ENCODE data around the gene CRLF3.

Gene CRLF3

DNA sequence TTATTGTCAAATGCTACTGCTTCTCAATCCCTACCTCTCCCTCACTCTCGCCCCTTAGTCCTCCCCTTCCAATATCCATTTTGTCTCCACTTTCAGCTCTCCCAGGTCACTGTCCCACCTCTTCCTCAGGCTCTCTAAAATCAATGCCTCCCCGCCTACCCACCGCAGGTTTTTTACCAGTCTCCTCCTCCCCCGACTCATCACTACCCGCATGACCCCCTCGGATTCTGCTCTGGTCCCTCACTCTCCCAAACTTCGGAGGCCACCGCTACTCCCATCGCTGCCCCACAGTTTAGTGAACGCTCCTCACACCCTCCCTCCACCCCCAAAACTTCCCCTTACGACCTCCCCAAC is 513 bp downstream of the CRLF3 start:
- no peak for TF ChIP-seq GATA3 (IDR thresholded peaks at IDR 0.05; ENCODE audit: low read depth, low read length)

- no peak for TF ChIP-seq GATA2 (IDR thresholded peaks at IDR 0.05; ENCODE audit: low read depth, low read length)
- TF ChIP-seq GATA3 (IDR thresholded peaks at IDR 0.05; ENCODE audit: low read depth, low read length) = no peak
Measured at GRCh38 chr17:30823421-30823820, 1.1 kb downstream of the CRLF3 start.

DNA sequence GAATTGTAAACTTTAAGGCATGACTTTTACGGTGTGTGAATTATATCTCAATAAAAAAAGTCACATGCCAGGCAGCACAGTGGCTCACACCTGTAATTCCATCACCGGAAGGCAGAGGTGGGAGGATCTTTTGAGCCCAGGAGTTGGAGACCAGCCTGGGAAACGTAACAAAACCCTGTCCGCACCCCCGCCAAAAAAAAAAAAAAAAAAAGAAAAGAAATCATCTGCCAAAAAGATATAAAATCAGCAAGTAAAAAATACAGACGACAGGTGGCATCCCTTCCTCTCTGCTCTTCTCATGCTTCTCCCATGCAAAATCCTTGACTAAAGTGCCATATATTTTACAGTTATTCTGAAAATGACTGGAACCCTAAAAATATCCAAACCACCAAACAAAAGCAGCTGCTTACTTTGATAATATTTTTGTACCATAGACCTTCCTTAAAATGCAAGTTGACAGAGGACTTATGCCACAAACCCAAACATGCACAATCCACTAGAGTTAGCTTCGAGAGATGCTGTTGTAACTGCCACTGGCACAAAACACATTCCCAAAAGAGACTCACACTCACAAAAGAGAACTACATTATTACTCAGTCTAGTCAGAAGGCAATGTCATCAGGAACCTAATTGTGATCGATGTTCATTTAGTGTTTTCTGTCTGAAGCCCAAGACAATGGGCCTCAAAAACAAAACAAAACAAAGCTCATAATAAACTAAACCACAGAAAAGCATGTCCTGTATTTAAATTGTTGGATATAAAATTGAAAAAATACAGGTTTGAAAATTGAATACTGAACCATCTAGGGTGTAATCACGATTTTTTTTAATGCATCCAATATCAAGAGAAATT is 2.4 kb downstream of the CRLF3 start:
- no peak for TF ChIP-seq GATA2 (IDR thresholded peaks at IDR 0.05; ENCODE audit: low read depth, low read length)
- TF ChIP-seq GATA3 (IDR thresholded peaks at IDR 0.05; ENCODE audit: low read depth, low read length) = no peak

DNA sequence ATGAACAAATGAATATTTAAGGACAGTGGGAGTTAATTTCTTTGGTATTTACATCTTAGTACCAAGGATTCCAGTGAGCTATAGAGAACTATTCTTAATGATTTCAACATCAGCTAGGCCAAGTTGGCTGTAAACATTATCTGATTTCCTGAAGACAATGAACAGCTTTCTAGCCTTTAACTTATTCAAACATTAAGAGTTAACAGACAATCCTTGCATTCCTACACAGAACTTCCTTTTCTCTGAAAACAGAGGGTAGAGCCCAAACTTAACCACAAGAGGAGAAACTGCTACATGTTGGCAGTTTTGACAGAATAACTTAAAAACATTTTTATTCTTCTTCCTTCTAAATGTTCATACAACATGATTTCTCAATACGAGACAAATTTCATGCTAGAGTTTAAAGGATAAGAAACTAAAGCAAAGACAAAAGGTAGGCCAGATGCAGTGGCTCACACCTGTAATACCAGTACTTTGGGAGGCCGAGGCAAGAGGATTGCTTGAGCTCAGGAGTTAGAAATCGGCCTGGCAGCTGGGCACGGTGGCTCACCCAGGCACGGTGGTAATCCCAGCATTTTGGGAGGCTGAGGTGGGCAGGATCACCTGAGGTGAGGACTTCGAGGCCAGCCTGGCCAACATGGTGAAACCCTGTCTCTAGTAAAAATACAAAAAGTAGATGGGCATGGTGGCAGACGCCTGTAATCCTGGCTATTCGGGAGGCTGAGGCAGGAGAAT is 4.4 kb downstream of the CRLF3 start:
- no peak for TF ChIP-seq GATA2 (IDR thresholded peaks at IDR 0.05; ENCODE audit: low read depth, low read length)

DNA sequence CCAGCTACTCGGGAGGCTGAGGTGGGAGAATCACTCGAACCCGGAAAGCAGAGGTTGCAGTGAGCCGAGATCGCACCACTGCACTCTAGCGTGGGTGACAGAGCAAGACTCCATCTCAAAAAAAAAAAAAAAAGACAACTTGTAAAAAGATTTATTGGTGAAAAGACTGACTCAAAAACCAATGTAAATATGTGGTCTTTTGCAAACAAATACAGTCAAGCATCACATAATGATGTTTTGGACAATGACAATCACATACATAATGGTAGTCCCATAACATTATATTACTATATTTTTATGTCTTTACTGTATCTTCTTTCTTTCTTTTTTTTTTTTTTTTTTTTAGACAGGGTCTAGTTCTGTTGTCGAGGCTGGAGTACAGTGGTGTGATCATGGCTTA is 8.3 kb downstream of the CRLF3 start:
- TF ChIP-seq GATA3 (IDR thresholded peaks at IDR 0.05; ENCODE audit: low read depth, low read length) (no peak), GATA2 (IDR thresholded peaks at IDR 0.05; ENCODE audit: low read depth, low read length) (no peak)

- TF ChIP-seq GATA2 (IDR thresholded peaks at IDR 0.05; ENCODE audit: low read depth, low read length) (no peak), GATA3 (IDR thresholded peaks at IDR 0.05; ENCODE audit: low read depth, low read length) (no peak)
Measured at GRCh38 chr17:30812218-30813177, 12.0 kb downstream of the CRLF3 start.

- no peak for TF ChIP-seq GATA2 (IDR thresholded peaks at IDR 0.05; ENCODE audit: low read depth, low read length)
- no peak for TF ChIP-seq GATA3 (IDR thresholded peaks at IDR 0.05; ENCODE audit: low read depth, low read length)
Measured at GRCh38 chr17:30809867-30810266, 14.6 kb downstream of the CRLF3 start.

- TF ChIP-seq GATA3 (IDR thresholded peaks at IDR 0.05; ENCODE audit: low read depth, low read length) (no peak), GATA2 (IDR thresholded peaks at IDR 0.05; ENCODE audit: low read depth, low read length) (no peak)
Measured at GRCh38 chr17:30808785-30809286, 15.7 kb downstream of the CRLF3 start.

- no peak for TF ChIP-seq GATA3 (IDR thresholded peaks at IDR 0.05; ENCODE audit: low read depth, low read length)
- no peak for TF ChIP-seq GATA2 (IDR thresholded peaks at IDR 0.05; ENCODE audit: low read depth, low read length)
Measured at GRCh38 chr17:30807896-30808295, 16.6 kb downstream of the CRLF3 start.

DNA sequence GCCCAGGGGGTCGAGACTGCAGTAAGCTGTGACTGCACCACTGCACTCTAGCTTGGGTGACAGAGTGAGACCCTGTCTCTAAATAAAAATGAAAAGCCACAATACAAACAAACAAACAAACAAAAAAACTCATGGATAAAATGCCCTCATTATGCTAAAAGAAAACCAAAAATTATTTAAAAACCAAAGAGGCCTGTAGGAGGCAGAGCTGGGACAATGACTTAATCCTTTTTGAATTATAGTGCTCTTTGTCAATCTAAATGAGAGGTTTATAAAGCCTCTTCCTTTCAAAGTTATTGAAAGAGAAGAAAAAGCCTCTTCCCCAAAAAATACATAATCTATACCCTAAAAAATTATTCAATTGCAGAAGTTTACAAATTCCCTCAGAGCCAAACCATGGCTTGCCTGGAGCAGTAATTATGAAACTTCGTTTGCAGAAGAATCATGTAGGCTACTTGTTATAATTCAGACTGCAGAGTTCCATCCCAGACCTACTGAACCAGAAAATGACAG is 18.5 kb downstream of the CRLF3 start:
- TF ChIP-seq GATA2 (IDR thresholded peaks at IDR 0.05; ENCODE audit: low read depth, low read length) (no peak), GATA3 (IDR thresholded peaks at IDR 0.05; ENCODE audit: low read depth, low read length) (no peak)

GRCh38 chr17:30801671-30802070 is 22.8 kb downstream of the CRLF3 start:
- TF ChIP-seq GATA3 (IDR thresholded peaks at IDR 0.05; ENCODE audit: low read depth, low read length) = no peak
- no peak for TF ChIP-seq GATA2 (IDR thresholded peaks at IDR 0.05; ENCODE audit: low read depth, low read length)

DNA sequence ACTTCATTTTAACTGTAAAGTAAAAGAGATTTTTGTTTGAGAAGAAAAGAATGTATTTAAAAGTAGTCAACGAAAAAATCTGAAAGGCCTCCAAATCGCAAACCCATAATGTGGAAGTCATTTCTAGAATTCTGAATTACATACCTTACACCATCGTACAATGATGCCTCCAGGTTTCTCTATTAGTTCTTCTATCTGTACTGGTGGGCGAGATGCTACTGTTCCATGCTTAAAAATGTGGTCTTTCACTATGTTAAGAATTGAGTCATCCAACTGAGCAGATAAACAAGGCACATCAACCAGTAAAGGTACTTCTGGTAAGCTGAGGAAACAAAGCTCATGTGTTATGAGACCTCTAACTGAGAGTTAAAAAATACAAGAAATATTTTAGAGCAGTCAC is 28.5 kb downstream of the CRLF3 start:
- TF ChIP-seq GATA2 (IDR thresholded peaks at IDR 0.05; ENCODE audit: low read depth, low read length) (no peak), GATA3 (IDR thresholded peaks at IDR 0.05; ENCODE audit: low read depth, low read length) (no peak)

DNA sequence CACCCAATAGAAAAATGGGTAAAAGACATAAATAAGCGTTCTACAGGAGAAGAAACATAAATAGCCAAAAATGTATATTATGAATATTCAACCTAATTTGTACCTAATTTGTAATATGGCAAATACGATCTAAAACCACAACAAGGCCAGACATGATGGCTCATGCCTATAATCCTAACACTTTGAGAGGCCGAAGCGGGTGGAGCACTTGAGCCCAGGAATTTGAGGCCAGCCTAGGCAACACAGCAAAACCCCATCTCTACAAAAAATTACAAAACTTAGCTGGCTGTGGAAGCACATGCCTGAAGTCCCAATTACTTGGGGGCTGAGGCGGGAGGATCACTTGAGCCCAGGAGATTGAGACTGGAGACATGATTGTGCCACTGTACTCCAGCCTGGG is 30.1 kb downstream of the CRLF3 start:
- TF ChIP-seq GATA3 (IDR thresholded peaks at IDR 0.05; ENCODE audit: low read depth, low read length) = no peak
- TF ChIP-seq GATA2 (IDR thresholded peaks at IDR 0.05; ENCODE audit: low read depth, low read length) = no peak
